NCI-H748 (cell line): ENCODE measurements around the gene SLC25A5.
"Not testable (repeated sequence)": the region's sequence is repeated elsewhere in the genome, so short reads cannot be mapped to it uniquely, and the experiment has no call there.

ENCODE experiments used
- DNase-seq: peaks from one replicate; lab custom pipeline; 2025; ENCODE audit not compliant: unreplicated experiment; lab: John Stamatoyannopoulos, UW

The SLC25A5 gene

DNA sequence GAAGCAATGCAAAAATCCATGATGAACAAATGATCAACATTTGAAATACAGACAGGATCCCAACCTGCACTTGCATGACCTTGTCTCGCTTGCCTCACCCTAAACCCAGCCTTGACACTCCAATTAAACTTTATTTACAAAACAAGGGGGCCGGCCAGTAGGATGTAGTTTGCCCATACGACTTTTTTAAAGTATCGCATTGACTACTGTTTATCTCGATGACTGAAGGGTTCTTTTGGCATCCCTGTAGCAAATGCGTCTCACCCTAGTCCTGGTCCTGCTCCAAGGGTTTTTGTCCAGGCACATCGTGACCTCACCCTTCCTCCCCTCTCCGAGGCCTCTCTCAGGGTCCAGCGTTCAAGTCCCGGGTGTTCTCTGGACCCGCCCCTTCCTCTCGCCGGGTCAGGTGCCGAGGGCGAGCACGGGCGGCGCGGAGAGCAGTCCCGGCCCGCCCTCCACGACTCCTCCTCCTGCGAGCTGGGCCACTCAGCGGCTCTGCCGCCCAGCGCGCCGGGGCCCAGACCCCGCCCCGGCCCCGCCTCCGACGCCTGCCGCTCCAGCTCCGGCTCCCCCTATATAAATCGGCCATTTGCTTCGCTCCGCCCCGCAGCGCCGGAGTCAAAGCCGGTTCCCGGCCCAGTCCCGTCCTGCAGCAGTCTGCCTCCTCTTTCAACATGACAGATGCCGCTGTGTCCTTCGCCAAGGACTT is at the start of gene SLC25A5:
TSS of gene SLC25A5 (plus strand) at position 603 of the 709 bp plus-strand sequence. CDS start at position 675, 72 bp downstream.
- peak; percentile 95 for DNase-seq

DNA sequence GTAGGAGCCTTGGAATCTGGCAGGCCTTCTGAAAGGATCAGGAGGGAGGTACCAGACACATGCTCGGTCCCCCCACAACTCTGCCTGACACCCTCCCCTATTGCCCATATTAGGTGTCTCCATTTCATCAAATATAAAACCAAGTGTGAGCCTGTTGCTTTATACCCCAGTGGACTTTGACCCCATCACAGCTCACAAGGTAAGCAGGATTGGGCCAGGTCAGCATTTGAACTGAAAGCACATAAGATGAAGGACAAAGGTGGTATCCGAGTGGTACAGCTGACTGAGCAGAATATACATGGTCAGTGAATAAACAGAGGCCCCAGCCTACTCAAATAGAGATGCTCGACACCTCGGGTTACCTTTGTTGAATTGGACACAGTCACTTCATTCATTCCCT is 49.1 kb upstream of the SLC25A5 start:
- DNase-seq: no peak

DNA sequence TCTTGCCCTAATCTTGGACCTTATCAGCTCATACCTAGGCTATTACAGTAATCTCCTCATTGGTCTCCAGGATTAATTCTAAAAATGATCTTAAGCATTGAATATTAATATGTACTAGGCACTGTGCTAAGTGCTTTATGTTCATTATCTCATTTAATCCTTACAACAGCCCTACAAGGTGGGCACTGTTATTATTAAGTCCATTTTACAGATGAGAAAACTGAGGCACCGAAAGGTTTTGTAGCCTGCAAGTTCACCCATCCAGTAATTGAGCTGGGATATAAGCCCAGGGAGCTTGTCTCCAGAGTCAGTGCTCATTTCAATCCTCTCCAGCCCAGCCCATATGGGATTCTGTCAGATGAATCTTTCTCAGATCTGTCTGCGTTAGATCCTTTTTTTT is 48.3 kb upstream of the SLC25A5 start:
- DNase-seq: no peak

- no peak for DNase-seq
Measured at GRCh38 chrX:119421016-119421705, 47.1 kb upstream of the SLC25A5 start.

- no peak for DNase-seq
Measured at GRCh38 chrX:119423631-119424030, 44.6 kb upstream of the SLC25A5 start.

DNA sequence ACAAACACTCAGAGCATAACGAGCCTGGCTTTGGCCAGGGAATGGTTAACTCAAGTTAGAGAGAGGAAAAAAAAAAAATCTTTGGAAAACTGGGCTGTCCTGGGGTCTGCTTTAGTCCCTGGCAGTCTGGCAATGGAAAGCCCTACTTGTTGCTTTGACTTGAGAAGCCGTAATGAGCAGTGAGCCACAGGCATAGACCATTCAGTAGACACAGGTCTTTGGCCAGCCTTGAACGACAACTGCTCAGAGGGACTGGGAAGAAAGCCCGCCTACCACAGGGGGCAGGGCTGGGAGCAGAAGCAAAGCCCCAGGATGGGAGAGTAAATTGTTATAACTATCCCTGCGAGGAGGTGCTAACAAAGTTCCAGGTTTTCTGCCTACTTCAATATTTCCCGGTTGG is 43.2 kb upstream of the SLC25A5 start:
- DNase-seq: no peak

DNA sequence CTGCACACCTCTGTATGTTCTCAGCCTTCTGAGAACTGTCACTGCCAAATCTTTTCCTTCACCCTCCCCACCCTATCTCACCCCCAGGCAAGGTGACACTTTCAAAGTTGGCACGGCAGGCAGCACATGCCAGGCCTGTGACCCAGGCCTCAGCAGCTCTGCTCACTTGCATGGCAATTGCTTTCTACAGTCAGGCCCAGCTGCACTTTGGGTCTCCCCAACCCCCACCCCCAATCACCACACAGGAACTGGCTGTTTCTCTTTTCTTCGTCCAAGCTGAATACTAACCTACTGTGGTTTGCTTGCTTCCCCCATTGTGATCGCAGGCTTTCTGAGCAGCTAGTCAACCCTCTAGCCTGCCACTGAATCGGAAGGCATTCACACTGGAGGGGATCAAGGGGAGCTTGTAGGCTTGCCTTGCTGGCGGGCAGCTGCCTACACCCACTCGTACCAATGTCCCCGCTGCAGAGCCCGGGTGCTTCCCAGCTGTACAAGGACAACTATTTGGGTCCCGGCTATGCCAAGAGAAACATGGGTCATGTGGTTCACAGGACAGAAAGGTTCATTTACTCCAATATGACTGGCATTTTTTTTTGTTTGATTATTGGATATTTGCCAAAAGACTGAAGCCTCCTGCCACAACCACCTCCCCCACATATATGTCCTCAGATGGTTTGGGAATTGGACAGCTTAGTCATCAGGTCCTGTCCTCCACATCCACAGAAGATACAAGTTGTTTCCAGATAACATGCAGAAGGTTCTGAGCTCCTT is 41.0 kb upstream of the SLC25A5 start:
- no peak for DNase-seq

DNA sequence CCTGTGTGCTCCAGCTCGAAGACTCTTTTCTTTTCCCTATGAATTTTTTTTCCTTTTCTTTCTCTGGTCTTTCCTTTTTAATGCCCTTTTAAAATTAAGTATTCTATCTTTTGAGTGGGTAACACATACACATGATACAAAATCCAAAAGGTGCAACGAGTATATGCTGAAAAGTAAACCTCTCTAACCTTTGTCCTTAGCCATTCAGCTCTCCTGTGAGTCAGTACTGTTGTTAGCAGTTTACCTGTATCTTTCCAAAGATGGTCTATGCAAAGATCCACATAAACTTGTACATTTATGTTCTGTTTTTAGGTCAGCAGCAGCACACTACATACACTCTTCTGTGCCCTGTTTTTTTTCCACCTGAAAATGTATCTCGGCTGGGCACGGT is 40.5 kb upstream of the SLC25A5 start:
- no peak for DNase-seq

DNA sequence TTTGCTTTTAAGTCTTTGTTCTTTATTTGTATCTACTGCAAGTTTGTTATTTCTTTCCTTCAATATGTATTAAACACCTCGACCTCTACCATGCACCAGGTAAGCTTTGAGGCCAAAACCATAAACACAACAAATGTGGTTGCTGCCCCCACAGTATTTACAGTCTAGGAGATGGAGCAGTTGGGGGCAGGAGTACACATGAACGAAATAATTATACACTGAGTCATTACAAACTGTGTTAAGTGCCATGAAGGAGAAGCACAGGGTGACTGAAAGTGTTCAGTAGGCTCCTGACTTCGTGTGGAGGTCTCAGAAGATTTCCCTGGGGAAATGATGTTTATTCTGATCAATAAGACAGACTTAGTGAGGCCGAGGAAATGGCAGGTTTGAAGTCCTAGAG is 38.8 kb upstream of the SLC25A5 start:
- DNase-seq: no peak

GRCh38 chrX:119441295-119441694 is 26.9 kb upstream of the SLC25A5 start:
- not testable (repeated sequence) for DNase-seq

GRCh38 chrX:119442286-119442685 is 26.0 kb upstream of the SLC25A5 start:
- no peak for DNase-seq

DNA sequence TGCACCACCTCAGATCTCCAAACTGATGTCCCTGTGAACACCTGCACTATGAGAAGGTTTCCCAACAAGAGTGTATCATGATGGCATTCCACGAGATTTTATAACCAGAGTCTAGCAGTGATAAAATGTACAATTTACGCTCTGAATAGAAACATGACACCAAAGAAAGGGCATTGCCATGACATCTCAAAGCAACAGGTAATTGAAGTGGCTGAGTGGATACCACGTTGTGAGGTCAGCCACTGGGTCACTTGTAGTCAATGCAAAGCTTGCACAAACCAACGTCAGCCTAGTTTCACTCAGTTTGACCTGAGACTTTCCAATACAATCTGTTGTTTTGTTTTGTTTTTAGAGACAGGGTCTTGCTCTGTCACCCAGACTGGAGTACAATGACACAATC is 15.0 kb upstream of the SLC25A5 start:
- peak; percentile 16 for DNase-seq

DNA sequence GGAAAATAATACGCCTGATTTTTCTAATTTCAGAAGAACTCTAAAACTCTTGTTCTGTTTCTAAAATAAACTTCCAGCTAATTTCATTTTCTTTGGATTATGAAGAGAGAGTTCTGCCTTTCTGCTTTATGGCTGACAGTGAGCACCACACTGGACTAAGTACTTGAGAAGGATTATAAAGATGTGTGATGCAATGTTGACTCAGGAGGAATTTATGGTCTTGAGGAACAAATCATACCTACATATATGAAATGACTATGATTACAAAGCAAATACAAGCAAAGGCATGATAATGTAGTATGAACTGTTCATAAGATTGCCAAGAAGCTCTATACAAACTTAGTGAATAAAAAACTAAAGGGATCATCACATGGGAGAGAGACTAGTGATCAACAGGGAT is 13.0 kb upstream of the SLC25A5 start:
- no peak for DNase-seq

DNA sequence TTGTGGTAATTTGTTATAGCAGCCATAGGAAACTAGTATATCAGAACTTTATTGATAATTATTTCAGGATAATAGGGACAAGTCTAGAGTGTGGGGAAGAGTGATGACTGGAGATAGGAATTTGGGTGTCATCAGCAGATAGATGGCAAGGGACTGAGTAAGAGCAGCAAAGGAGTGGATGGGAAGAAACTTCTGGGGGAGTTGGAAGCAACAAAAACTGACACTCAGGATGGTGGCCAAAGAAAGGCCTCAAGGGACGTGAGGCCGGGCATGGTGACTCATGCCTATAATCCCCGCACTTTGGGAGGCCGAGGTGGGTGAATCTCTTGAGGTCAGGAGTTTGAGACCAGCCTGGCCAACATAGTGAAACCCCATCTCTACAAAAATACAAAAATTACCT is 9.1 kb upstream of the SLC25A5 start:
- DNase-seq: no peak

DNA sequence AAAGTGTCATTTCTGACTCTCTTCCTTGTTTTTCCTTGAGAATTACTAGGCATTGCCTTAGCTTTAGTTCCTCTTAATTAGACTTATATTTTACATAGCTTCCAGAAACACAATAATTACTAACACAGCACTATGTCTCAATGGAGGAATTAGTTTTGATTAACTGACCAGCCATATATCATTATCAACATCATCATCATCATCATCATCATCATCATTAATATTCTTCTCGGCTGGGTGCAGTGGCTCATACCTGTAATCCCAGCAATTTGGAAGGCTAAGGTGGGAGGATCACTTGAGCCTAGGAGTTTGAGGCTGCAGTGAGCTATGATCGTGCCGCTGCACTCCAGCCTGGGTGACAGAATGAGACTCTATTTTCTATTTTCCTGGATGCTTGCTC is 2.7 kb upstream of the SLC25A5 start:
- DNase-seq: no peak

- no peak for DNase-seq
Measured at GRCh38 chrX:119466970-119467369, 1.3 kb upstream of the SLC25A5 start.

- no peak for DNase-seq
Measured at GRCh38 chrX:119467433-119467832, 811 bp upstream of the SLC25A5 start.

DNA sequence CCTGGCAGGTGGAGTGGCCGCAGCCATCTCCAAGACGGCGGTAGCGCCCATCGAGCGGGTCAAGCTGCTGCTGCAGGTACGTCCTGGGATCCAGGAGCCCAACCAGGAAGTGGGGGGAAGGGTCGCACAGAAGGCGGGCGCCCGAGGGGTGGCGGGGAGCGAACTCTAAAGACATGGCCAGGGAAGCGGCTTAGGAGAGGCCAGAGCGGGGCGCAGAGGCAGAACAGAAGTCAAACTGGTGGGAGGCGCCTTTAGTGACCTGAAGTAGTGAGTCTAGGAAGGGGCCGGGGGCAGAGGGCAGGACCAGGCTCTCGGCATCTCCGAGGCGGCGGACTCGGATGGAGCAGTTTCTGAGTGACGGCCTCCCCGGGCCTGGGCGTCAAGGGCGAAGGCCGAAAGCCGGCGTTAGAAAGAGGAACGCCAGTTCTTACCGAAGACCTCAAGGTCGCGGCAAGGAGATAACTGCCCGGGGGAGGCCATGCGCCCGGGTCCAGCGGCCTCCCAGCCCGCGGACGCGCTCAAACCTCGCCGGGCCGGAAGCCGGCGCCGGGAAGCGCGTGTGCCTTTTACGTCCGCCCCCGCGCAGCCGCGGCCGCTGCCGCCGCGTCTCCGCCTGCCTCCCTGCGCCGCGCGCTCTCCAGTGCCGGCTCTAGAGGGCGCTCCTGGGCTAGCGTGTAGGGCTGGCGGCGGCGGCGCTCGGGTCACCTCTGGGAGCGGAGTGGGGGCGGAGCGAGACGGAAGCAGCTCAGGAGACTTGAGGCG is 488 bp downstream of the SLC25A5 start:
- DNase-seq: peak; percentile 92

DNA sequence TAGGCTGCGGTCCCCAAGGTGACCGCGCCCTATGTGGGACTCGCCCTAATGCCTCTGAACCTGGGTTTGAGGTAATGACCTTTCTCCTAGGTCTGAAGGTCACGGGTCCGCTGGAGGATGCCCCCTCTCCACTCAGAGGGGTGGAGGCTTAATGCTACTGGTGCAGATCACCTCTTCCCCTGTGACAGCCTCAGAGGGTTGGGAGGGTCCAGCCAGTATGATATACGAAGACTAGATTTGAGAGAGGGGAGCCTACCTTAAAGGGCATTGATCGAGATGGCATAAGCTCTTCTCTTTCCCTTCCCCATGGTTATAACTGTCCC is 1.0 kb downstream of the SLC25A5 start:
- no peak for DNase-seq

GRCh38 chrX:119474615-119475388 is 6.6 kb downstream of the SLC25A5 start:
- DNase-seq: peak; percentile 41
